NCI-H446 (cell line): ENCODE measurements around the gene HDAC11.
A peak's percentile ranks its signal among the peaks of the same experiment; 100 is the strongest.
"Not testable (repeated sequence)": the region's sequence is repeated elsewhere in the genome, so short reads cannot be mapped to it uniquely, and the experiment has no call there.

Experiments used
- DNase-seq, 2 experiments: peaks; one replicate each; lab custom pipeline; 2025; lab: John Stamatoyannopoulos, UW

The HDAC11 gene

DNA sequence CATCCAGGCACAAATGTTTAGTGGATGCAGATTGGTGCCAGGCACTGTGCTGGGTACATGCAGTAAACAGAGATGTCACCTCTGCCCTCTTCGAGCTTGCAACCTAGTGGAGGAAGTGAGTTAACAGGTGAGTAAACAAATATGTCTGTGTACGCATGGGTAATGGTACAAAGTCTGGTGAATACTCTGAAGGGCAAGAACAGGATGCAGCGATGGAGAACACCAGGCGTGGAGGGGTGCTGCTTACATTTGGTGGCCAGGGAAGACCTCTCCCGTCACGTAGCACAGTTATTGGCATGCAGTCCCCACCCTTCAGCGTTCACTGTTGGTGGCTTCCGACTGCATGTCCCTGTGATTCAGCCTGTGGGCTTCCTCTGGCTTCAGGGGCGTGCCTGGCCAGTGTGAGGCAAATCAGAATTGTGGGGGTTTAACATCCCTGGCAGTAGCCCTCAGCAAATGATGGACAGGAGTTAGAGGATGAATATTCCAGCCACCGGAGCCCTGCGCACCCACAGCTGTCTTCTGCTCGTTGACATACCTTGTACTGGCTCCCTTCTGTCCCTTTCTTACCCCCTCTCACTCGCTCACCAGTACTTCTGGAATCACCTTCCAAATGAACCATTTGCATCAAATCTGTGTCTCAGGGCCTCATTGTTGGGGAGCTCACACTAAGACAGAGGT, 9.1 kb upstream of the HDAC11 start:
- DNase-seq: no peak

DNA sequence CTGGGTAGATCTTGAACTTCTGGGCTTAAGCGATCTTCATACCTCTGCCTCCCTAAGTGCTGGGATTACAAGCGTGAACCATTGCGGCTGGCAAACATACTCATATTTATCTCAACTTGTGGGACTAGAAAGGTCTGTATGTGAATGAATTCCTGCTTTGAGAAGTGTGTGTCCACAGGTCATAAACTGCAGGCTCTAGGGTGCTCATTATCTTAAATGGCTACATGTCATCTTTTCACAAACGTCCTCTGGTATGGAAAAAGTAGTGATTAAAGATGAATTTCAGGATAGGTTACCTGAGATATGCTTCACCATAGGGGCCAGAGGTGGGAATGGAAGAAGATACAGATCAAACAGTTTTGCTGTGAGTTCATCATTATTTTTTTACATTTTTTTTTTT, 7.8 kb upstream of the HDAC11 start:
- DNase-seq: no peak

DNA sequence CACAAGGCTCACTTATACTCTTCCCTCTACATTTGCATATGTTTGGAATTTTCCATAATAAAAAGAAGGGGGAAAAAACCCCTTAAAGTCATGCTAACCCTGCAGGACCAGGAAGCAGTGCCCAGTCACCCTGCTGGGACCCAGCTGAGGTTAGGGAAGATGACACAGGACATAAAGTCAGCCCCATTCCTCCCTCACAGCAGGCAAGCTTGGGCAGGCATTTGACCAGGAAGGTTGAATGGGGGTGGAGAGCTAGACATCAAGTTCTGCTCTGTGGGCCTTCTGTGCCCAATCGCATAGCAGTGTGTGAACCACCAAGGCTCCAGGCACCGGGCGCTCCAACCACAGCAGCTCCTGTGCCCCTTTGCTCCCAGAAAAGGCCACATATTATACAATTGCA, 7.1 kb upstream of the HDAC11 start:
- no peak for DNase-seq

DNA sequence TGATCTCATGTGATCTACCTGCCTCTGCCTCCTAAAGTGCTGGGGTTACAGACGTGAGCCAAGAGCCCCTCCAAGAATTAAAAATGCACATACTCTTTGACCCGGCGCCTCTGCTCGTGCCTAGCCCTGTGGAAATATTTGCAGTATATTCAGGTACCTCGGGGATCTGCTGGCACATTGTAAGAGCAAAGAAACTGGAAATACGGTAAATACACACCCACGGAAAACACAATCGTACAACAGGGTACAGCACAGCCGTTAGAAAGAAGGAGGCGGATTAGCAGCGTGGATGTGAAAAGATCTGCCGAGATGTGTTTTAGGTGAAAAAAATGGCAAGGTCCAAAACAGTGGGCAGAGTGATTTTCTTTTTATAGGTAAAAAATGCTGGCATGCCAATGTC, 6.1 kb upstream of the HDAC11 start:
- DNase-seq: no peak

DNA sequence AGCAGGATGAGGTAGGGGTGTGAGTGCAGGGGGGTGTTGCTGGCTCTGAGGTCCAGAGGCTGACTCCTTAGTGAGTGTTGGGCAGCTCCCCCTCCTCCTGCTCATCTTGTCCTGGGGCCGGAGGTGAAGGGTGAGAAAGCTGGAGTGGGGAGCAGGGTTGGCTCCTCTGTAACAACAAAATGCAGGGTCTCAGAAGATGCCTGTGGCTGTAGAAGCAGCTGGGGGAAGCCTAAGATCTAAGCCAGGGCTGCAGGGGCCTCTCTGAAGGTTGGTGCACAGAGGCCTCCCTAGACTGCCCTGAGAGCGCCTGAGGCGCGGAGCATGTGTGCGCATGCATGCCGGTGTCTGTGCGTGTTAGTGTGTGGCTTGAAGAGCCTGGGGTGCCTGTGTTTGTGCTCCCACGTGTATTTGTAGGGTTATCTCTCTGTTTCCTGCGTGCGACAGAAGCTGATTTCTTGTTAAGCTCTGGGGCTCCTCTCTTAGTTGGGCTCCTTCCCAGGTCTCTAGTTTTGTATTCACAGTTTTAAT, 5.3 kb upstream of the HDAC11 start:
- no peak for DNase-seq

DNA sequence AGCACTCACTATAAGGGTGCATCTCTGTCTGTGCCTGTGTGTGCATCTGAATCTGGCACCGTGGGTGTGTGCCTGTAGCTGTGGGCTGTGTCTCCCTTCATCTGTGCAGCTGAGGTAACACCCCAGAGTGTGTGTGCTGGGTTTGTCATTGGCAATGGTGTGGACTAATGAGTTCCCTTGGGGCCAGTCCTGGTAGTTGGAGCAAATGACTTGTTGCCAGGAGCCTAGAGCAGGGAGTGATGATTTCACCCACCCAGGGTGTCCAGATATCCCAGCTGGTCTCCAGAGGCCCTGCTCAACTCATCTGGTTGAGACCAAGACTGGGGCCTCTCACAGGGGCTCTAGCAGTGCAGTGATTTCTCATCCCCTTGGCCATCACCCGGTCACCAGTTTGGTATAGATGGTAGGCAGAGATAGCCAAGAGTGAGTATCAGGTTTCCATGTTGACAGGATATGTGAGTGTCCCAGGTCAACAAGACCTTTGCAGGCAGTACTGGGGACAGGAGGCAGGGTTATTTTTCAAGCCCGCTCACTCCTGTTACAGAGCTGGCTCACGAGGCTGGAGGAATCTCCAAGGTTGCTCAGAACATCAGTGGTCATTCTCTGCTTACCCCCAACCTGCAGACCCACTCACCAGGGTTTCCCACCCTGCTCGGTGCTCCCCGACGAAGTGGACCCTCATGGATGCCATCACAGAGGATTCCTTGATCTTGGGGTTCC, 4.1 kb upstream of the HDAC11 start:
- no peak for DNase-seq

DNA sequence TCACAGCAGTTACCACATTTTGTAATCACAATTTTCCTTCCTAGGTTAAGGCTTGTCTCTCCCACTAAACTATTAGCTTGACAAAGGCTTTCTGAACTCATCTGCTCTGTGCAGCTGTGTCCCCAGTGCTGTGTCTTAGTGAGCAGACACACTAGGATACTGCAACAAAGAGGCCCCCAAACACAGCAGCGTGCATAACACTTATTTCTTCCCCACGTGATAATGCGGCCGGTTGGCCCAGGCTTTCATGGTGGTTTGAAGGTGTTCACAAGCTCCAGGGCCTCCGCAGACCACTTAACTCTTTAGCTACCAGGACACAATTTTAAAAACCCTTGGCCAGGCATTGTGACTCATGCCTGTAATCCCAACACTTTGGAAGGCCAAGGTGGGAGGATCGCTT, 2.2 kb upstream of the HDAC11 start:
- DNase-seq: no peak

DNA sequence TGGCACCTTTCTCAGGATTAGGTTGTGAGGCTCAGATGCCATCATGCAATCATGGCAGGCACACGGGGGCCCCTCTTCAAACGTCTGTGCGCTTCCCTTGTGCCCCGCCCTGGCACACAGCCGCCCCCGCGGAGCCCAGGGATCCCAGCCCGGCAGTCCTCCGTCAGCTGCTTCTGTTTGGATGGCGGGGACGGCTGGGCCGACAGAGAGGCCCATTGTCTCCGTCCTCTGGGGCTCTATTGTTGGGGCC, 849 bp upstream of the HDAC11 start:
- no peak for DNase-seq

DNA sequence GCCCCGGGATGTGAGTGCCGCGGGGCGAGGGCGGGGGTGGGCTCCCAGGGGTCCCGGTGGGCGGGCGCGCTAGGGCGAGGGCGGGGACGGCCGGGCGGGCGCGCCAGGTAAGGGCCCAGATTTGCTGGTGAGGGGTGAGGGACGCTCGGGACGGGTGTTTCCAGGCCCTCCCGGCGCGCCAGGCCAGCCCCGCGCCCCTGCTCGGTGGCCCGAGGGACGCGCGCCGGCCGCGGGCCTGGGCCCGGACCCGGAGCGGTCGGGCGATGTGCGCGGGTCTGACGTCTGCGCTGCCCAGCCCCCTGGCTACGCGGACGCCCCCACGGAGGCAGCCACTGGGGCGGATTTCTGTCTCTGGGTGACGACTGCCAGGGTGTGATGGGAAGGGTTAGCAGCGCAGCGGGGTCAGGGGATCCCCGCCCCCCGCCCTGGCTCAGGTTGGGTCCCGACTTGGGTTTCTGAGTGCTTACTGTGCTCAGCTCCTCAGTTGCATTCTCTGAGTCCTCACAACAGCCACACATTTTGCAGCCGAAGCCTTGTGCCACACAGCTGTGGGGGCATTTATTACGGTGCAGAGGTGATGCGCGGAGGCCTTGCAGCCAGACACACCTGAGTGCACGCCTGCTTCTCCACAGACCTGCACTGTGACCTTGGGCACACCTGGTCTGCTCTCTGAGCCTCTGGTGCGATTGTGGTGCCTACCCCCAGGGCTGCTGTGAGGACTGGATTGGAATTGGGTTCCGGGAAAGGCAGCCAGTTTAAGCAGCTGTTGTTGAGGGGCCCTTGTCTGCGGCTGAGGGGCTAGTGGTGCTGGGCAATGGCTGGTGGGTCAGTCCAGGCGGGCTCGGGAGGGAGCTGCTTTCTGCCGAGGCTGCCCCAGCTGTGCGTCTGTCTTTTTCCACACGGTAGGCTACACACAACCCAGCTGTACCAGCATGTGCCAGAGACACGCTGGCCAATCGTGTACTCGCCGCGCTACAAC, 523 bp downstream of the HDAC11 start:
- DNase-seq: no peak

DNA sequence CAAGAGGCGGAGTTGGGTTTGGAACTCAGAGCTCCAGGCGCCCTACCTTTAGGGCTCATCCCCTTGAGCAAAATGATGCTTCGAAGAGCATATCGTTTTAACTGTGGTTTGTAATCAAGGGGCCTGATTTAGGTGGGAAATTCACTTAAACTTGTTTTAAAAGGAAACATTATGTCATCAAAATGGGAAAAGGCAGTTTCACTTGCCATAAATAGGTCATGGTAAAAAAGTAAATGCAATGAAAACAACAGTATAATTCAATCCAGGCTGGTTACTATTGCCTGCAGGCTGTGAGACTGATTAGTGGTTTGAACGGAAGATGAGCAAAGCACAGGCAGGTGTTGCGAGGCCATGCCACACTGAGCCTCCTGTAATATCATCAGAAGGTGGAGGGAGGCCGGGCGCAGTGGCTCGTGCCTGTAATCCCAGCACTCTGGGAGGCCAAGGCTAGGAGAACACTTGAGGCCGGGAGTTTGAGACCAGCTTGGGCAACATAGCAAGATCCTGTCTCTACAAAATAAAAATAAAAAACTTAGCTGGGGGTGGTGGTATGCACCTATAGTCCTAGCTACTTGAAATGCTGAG, 2.1 kb downstream of the HDAC11 start:
- no peak for DNase-seq

DNA sequence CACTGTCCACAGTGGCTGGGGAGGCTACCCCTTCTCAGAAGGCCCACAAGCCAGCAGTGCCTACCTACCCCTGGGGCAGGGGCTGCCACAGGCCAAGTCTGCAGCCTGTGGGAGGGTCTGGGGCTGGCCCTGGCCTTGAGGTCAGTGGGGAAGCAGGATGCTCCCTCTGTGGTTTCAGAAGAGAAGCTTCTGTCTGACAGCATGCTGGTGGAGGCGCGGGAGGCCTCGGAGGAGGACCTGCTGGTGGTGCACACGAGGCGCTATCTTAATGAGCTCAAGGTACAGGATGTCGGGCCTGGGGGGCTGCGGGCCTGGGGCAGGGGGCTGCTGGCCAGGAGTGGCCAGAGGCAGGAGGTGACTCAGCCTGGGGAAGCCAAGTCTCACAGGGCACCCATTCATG, 3.2 kb downstream of the HDAC11 start:
- no peak for DNase-seq

DNA sequence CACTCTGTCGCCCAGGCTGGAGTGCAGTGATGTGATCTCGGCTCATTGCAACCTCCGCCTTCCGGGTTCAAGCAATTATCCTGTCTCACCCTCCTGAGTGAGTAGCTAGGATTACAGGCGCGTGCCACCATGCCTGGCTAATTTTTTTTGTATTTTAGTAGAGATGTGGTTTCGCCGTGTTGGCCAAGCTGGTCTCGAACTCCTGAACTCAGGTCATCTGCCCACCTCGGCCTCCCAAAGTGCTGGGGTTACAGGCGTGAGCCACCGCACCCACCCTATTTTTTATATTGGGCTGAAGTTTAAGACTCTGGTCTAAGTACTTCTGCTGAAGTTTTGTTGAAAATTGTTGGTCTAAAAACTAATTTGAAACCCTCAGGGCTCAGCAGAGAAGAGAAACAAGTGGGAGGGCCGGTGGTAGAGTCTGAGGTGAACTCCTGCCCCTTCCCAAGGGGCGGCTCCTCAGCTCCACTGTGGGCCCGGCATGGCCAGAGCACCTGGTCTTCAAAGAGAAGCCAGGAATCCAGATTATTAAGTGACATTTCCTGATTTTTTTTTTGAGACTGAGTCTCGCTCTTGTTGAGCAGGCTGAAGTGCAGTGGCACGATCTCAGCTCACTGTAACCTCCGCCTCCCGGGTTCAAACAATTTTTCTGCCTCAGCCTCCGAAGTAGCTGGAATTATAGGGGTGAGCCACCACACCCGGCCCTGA, 4.0 kb downstream of the HDAC11 start:
- no peak for DNase-seq

DNA sequence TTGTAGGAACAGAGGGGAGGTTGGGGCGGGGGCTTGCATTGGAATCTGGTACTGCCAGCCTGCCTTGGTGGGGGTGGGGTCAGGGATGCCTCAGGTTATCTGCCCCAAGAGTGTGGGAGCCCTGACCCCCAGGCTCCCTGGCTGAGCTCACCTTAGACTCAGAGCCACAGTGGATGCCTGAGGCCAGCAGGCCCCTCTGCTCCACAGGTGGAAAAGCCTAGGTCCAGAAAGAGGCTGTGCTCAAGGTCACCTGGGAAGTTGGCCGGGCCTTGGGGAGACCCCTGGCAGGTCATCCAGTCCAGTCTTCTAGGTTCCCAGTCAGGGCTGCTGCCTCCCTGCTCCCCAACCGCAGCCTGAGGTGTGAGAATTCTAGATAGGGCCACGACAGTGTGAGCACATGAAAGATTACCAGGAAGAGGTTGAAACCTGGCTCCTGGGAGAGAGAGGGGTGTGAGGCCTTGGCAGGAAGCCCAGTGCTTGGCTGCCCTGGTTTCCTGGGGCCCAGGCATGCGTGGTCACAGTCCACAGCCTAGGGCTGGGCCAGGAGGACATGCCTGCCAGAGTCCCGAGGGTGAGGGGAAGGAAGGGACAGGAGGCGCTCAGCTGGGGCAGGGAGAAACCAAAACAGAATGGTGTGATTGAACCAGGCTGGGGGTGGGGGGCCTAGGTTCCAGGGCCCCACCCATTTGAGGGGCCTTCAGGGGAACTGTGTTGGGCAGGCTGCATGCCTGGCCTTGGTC, 4.9 kb downstream of the HDAC11 start:
- DNase-seq: peak in 1 of 2 experiments; percentile 21

DNA sequence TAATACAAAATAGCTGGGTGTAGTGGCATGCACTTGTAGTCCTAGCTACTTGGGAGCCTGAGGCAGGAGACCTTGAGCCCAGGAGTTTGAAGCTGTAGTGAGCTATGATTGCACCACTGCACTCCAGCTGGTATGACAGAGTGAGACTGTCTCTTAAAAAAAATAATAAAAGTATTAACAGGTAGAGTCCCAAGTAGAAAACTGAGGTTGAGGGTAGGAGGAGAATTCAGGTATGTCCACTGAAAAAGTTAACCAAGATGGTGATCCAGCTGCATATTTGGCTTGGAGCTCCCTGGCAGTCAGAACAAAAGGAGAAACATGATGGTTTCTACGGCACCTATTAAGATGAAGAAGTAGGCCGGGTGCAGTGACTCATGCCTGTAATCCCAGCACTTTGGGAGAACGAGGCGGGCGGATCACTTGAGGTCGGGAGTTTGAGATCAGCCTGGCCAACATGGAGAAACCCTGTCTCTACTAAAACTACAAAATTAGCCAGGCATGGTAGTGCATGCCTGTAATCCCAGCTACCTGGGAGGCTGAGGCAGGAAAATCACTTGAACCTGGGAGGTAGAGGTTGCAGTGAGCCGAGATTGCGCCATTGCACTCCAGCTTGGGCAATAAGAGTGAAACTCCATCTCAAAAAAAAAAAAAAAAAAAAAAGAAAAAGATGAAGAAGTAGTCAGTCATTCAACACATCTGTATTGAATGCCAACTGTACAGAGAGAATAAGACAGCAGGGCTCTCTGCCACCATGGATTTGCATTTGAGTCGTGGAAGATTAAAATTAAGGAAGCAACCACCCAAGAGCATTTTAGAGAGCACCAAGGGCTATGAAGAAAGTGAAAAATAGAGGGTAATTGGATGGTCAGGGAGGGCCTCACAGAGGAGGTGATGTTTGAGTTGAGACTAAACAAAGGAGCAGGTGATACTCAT, 5.8 kb downstream of the HDAC11 start:
- not testable (repeated sequence) for DNase-seq

DNA sequence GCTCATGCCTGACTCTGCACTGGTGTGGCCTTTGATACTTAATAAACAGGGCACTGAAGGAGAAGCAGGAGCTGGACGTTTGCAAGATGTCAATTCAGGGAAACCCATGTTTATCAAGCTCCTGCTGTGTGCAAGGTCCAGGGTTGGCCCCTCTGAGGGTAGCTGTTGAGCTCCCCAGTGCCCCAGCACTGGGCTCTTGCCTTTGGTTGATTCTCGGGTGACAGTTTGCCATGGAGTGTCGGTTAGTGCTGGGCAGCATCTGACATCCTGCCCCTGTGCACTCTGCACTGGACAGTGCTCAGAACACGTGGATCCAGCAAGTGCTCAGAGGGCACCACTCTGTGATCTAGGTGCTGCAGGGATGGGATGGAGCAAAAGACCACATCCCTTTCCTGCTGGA, 7.3 kb downstream of the HDAC11 start:
- DNase-seq: no peak

DNA sequence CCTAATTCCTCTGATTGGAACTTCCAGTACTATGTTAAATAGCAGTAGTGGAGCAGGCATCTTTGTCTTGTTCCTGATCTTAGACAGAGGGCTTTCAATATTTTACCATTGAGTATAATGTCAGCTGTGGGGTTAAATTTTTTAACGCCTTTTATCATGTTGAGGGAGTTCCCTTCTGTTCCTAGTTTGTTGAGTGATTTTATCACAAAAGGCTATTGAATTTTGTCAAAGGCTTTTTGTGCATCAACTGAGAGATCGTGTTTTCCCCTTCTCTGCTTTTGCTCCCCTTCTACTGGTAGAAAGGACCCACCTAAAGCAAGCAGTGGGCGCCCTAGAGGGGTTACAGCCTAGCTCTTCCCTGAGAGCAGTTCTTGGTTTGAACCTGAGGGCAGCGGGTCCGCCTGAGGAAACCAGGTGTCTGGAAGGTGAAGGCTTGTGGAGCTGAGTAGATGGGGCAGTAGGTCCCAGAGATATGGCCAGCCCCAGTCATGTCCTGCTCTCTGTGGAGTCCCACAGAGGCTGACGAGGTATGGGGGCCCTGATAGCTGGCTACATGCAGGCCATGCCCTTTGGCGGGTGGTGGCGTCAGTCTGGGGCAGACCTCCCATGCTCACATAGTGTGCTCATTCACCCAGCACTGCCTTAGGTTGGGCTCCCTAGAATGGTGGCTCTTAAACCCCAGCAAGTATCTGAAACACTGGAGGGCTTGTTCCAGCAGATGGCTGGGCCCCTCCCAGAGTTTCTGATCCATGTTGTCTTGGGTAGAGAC, 11.3 kb downstream of the HDAC11 start:
- DNase-seq: no peak

DNA sequence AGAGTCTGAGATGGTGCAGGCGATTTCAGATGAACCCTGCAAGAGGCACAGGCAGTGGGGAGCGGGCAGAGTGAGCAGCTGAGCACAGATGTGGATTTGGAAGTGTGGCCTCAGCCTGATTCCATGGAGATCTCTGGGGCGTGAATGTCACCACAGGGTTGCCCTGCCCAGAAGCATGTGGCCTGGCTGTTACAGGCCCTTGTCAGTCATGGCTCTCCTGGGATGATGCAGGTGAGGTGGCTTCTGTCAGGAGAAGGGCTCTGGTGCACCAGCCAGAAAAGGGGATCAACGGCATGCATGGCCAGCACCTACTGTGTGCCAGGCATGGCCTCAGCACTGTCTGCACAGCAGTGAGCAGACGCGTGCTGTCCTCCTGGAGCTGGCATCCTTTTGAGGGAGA, 11.9 kb downstream of the HDAC11 start:
- DNase-seq: no peak

DNA sequence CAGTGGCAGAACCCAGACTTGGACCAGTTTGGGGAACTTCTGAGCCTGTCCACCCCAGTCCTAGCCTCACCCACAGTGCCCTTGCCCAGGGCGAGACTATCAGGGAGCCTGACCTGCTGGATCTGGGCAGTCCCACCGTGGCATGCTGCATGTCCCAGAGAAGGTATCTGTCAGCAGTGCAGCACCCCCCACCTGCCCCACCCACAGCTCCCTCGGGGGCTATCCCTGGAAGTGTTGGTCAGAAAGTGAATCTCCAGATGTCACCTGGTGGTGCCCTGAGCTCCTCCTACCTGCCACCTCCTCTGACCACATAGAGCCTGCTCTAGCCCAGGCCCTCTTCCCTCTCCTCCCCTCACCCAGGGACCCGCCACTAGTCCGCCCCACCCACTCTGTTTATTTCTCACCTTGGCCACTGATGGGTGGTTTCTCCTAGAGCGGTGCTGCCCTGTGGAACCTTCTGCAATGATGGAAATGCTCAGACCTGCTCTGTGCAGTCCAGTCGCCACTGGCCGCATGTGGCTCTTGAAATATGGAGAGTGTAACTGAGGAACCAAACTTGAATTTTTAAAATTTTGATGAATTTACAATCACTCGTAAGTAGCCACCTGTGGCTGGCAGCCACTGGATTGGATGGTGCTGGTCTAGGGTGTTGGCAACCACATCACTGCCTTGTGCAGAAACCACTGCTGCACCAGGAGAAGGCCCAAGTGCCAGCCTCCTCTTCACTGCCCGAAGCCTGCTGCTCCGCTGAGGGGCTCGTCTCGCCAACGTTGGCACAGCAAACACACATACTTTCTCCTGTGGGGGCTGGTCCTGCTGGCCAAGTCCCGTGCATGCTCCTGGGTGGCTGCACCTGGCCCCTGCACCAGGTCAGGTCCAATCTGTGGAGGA, 13.1 kb downstream of the HDAC11 start:
- no peak for DNase-seq
